Activated CD4-positive, alpha-beta T cell treated with anti-CD3 and anti-CD28 coated beads, Interleukin-2, Interleukin-6, amounts not matched to agents 100 ng/mL and 50 ng/mL, durations not matched to agents 16 hours and 8 hours (primary cell): ENCODE results near the gene PTPRO.

ENCODE experiments used
- DNase-seq: peaks from one replicate; pipeline ENCODE4 v3.0.0-alpha.2; 2020

PTPRO gene

DNA sequence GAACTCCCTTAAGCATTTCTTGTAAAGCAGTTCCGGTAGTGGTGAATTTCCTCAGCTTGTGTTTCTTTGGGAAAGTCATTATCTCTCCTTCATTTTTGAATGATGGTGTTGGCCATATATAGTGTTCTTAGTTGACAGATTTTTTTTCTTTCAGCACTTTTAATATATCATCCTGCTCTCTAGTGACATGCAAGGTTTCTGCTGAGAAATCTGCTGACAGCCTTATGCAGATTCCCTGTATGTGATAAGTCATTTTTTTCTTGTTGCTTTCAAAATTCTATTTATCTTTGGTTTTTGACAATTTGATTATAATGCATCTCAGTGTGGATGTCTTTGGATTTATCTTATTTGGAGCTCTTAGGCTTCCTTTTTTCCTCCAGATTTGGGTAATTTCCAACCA, 135.7 kb downstream of the PTPRO start:
- DNase-seq: no peak

DNA sequence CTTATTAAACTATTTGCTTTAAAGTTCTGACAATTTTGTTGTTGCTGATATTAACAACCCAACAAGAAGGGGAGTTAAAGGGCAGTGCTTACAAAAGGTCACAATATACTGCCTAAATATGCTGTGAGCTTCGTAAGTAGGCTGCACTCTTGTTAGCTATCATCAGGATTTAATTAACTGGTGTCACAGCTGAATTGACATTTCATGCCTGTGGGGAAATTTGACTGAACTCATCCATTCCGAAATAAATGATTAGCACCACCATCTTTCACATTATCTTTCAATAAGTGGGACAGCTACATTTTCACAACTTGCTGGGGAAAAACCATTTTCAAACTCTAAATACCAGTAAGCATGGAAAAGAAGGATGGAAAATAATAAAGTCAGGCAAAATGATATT, 146.6 kb downstream of the PTPRO start:
- DNase-seq: no peak

DNA sequence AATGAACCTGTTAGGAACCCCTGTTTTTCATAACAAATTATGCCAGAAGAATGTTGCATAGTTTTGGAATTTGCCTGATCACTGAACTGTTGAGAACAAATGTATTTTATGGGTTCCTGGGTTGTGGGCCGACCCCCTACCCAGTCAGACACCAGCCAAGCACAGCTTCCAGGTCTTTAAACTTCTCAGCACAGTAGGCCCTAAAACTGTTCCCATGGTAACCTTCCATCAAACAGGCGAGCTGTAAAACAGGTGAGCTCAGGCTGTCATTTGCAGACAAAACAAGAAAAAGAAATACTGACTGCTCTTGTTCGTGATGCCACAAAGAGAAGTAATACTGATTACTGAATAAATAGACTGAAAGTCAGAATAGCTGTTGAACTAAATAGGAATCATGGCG, 147.0 kb downstream of the PTPRO start:
- DNase-seq: no peak

DNA sequence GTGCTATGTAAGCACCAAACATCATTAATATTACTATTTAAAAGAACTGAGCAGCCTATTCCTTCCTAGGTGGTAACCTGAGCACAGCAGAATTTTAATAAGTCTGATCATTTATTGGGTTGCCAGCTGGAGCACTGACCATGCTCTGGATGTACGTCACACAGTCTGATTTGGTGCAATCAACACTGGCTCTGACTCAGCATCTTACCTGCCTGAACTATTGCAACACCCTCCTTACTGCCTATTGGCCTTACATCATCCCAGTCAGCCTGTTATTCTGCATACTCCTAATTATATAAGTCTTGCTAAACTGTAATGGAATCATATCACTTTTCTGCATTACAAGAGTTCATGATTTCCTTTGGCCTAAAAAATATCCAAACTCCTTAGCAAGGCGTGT, 149.7 kb downstream of the PTPRO start:
- no peak for DNase-seq

DNA sequence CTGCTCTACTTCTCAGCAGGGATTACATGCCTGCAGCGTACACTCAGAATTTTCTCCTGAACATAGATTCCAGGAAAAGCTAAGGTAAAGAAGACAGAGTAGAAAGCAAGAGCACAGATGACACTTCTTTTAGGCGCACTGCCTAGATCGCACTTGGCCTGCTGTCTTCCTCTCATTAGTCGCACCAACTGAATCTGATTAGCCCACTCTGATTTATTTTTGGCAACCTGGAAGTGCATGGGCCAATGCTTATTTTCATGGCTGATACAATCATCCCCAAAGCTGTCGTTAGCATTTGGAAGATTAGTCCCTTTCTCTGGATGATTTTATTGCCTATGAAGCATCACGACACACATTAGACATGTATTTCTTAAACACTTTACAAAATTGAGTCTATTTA, 152.5 kb downstream of the PTPRO start:
- DNase-seq: no peak

DNA sequence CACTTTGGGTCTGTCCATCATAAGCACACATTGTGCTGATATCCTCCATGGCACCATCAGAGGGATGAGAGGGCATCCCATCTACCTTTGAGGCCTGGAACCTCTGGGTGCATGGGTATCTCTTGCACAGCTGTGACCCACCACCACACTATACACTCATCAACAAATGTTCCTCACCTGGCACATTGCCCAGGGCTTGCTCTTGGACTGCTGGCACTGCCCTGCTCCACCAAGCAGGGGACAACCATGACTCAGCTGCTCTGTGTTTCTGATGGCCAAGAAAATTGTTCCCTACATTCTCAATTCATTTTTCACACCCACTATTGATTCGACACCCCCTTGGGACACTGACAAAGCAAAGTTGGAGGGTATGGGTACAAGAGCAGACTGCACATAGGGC, 155.5 kb downstream of the PTPRO start:
- no peak for DNase-seq

DNA sequence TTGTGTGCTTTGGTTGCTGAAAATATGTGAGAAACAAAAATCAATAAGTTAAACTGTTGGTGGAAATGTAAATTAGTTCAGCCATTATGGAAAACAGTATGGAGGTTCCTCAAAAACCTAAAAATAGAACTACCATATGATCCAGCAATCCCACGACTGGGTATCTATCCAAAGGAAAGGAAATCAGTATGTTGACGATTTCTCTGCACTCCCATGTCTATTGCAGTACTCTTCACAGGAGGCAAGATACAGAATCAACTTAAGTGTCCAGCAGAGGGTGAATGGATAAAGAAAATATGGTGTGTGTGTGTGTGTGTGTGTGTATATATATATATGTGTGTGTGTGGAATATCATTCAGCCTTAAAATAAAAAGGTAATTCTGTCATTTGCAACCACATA, 159.5 kb downstream of the PTPRO start:
- no peak for DNase-seq

DNA sequence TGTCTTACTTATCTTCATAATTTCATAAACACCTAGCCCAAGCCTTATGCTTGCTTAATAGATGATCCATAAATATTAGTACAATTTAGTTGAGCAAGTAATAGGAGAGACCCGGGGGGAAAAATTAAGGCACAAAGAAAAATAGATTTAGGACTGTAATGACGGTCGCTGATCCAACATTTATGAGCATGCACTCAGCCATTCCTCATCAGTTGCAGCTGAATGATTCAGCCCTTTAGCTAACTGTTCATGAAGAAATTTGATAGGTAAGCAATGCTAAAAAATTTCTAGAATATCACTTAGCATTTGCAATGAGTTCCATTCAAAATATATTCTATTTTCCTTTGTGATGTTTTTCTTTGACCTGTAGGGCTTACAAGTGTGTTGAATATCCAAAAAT, 163.2 kb downstream of the PTPRO start:
- no peak for DNase-seq

DNA sequence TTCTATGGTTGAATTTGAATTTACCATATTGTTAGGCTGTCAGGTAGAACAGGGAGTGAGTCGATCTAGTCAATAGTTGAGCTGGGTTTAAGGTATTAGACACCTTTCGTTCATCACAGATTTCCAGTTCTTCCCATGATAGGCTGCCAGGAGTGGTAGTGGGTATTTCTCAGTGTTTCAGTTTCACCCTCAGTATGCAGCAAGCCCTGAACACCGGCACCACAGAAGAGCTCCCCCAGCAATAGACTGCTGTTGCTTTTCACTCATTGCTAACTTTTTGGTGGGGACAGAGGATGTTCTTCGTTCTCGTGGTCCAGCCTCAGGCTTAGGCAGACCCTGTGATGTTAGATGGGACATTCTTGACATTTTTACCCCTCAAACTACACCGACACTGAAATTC, 164.6 kb downstream of the PTPRO start:
- no peak for DNase-seq

DNA sequence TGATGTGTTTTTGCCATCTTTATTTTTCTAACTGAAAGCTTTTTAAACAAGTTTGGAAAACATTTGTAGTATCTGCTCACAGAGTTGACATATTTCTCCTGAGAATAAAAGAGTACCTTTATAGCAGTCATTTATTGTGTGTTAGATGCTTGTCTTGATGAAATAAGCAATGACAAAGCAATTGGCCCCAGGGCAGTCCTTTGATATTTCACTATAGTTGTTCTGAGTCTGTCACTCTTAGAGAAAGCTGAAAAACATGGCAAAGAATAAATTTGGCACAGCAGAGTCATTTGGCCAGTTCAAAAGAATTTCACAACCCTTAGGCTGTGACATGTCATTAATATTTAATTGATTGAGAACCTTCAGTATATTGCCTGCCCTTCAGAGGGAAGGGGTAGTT, 166.2 kb downstream of the PTPRO start:
- no peak for DNase-seq

DNA sequence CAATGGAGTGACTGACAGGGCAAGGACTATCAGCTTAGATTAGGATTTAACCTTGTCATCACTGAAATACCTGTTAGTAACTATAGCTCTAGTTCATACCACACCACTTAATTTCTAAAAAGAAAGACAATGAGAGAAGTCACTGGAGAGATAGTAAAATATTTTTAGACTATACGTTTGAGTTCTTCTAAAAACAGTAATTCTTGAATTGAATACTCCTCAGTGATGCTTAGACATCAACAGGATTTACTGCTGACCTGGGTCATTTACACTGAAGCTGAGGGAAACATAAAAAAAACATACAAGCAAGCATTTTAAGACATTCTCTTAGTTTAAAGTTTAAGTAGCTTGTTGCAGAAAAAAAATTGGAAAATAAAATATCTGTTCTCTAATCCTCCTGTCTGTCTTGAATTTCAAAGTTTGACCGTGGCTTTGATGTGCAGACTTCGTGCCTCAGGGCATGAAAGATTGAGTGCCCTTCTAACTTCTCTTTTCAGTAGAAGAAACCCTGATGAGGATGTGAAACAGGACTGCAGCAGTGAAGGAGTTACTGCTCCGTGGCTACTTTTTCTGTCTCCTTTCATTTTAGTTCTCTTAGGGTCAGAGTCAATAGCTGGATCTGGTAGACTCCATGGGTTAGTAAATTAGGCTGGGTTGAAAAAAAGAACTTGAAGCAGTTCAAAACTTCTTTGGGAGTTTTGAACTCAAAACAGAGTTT, 172.2 kb downstream of the PTPRO start:
- no peak for DNase-seq

DNA sequence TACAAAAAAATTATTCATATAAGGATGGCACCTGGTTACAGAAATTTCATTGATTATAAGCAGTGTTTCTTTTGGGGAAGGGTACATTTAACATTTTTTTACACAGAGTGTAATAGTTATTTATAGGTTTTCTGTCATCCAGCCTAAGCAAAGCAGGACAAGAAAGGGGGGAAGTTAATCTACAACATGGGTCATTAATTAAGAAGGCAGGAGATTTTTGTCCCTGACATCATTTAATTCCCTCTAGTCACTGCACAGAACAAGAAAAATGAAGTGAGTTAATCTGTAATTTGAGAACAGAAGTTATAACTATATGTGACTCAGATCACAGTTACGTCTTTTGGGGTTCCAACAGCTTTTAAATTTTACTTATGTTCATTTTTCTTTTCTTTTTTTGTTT, 173.4 kb downstream of the PTPRO start:
- no peak for DNase-seq

DNA sequence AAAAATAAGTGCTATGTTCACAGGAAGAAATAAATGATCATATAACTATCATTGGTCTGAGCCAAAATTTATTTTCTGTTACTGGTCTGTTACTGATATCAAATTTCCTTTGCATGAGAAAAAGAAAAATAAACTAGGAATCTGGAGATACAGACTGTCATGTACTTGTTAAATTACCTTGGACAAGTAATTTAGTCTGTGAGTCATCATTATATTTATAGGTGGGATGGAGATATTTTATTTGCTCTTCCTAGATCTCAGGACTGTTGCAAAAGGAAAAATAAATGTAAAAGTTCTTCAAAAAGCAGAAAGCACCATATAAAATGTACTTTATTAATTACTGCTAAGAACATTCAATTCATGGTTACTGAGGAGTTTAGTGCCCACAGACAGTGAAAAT, 174.4 kb downstream of the PTPRO start:
- DNase-seq: no peak

DNA sequence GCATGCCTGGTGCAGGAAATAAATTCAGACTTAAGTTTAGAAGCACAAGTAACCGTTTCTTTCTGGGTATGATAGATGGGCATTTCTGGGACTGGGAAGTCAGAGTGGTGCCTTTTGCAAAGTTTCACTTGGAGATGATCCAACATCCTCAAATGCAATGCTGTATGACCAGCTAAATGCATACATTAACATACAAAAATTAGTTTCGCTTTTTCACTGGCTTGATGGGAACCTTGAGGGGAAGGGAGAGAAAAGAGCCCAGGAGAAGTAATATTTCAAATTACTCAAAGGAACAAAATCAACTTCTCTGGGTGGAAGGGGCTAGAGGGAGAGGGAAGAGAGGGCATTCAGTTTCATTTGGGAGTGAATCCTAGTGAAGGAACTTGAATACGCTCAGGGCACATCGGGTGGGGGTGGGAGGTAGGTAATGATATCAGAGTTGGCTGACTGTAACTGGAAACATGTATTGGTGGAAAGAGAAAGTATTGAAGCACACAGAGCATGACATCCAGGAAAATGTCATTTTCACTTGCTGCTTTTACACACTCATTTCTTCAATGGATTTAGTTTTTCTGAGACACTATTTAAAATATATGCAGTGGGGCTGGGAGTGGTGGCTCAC, 175.5 kb downstream of the PTPRO start:
- no peak for DNase-seq

DNA sequence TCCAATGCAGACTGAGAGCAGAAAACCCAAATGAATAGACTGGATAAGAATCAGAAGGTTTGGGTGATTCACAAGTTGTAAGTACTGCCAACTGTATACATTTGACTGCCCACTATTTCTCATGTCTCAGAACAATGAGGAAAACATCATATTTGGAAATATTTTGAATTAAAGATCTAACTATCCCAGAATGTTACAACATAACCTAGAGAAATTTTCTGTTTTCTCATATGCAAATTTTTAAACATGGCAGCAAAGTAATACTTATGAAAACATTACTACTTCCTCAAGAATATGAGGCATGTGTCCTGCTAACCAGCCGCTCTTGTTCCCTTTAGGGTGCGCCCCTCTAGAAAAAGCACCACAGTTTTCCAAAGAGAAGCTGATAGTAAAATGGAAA, 179.9 kb downstream of the PTPRO start:
- DNase-seq: no peak

DNA sequence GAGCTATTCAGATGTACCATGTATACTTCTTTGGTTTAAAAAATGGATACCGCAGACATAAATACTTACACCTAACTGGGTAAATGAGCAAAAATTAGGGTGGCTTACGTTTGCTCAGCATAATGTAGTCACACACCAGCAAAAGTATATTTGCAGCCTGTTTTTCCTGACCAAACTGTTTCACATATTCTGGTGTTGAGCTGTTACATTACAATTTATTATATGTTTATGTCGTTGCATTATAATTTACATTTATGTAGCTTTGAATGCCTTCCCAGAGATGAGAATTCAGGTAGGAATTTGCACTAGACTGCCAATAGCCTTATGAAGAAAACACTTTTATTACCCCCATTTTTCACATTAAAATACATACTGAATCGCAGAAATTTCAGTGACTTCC, 183.3 kb downstream of the PTPRO start:
- no peak for DNase-seq

DNA sequence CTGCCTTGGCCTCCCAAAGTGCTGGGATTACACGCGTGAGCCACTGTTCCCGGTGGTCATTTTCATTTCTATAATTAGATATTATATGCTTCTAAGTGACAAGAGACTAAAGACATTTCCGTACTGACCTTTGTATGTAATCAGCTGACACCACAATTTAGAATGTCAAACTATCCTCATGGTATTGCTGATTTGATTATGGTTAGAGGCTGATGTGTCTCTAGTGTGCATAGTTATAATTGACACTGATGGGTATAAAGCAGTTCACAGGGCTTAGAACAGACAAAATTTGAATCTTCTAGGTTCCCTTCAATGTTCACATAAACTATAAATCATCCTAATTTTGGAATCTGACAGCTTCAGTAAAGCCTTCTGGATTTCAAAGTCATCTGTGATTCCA, 192.7 kb downstream of the PTPRO start:
- DNase-seq: no peak

DNA sequence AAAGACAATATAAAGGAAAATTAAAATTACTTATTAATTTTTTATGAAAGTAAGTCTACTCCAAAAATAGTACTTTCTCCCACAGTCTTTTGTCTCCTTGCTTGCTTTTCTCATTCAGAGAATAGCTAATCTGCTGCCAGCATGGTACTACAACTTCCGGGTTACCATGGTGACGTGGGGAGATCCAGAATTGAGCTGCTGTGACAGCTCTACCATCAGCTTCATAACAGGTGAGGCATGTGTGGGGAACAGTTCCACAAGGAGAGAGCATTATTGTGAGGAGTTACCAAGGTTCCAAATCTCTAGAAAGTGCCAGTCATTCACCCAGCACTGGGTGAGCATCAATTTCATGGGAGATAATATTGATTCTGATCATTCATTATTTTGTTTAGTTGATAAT, 197.8 kb downstream of the PTPRO start:
- DNase-seq: no peak

DNA sequence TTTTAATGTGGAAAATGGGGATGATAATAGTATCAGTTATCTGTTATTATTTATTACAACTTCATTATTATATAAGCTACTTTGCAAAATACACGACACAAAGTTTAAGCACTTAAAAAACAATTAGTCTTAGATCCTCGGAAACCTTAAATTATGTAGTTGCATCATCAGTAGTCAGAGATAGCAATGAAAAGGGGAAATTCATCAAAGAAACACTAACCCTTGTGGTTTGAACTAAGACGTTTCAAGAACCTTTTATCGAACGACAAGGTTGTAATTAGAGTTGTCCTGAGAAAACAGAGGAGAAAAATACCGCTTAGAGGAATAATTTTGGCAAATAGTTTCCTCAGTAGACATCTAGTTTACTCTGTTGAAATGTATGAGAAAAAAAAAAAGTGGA, 198.5 kb downstream of the PTPRO start:
- DNase-seq: no peak

DNA sequence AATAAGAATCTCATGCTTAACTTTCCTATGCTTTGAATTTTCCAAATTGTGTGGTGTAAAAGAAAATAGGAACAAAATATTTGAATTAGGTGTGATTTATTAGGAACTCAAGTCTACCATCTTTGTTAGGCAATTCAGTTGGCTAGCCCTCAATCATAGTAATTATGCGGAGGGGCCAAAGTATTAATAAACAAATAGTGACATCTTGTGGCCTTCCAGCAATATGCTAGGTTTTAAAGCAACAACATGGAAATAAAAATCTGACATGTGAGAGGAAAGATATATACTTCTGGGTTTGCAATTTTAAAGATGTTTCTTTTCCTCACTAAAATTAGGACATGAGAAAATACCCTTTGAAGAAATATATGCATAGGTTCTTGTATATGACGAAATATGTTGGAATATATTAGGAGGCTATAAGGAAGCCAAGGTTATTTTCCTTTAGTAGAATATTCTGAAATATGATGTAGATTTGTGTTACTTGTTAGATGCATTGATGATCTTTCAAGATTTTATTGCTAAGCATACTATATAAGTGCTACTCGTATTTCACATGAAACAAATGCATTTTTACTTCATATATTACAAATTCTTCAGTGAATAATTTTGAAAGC, 200.4 kb downstream of the PTPRO start:
- DNase-seq: peak; percentile 37

DNA sequence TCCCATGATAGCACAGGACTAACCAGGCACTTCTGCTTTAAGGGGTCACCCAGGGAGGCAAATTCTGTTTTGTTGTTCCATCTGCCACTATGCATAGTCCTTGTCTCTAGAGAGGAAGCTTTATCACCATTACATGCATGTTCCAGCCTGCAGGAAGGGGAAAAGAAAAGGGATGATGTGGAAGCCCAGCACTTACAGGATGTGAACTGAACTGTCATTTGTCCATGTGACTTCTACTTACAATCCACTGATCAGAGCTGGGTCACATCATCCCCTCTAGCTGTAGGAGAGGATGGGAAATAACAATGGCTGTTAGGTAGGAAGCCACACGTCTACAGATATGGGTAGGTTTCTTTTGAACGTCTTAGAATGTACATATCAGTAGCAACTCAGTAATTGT, 203.1 kb downstream of the PTPRO start:
- no peak for DNase-seq

DNA sequence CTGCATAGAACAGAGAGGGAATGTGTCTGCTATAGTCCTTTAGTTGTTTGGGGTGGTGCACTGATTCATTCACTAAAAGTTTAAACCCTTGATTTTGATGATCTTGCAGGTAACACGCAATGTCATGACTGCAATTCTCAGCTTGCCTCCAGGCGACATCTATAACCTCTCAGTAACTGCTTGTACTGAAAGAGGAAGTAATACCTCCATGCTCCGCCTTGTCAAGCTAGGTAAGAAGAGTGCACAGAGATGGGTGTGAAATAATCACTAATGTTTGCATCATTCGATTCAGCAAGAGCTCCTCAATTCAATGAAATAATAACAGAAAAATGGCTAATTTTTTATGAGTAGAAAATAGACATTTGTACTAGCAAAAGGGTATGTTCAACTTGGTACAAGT, 203.7 kb downstream of the PTPRO start:
- no peak for DNase-seq

DNA sequence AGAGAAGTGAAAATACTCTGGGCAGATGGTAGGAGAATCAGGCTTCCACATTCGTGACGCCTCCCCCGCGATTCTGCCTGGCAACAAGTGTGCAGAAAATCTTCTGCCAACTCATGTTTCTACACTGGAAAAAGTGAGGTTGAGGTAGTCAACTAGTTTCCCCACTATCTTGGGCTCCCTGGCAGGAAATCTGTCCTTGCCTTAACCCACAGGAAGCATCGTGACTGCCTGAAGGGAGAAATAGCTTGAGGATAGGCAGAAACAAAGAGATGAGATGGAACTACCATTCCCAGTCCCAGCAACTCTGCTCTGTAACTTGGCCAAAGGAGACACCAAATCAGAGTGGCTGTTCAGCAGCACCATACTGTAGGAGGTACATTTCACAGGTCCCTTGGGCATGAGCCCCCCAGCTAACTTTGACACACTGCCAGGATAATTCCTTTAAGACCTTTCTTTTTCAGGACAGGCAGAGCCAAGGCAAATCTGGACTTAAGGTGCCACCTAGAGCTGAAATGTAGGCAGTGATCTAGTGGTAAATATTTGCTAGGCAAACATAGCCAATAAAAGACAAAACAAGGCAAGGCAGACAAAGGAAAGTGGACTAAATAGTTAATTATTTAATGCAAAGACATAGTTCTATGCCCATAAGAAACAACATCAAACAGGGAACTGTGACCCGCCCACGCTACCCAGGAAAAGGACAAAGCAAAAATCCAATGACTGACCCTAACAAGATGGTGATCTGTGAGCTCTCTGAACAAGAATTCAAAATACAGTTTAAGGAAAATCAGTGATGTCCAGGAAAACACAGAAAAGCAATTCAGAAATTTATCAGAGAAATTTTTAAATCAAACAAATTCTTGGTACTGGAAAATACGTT, 205.1 kb downstream of the PTPRO start:
- DNase-seq: no peak

DNA sequence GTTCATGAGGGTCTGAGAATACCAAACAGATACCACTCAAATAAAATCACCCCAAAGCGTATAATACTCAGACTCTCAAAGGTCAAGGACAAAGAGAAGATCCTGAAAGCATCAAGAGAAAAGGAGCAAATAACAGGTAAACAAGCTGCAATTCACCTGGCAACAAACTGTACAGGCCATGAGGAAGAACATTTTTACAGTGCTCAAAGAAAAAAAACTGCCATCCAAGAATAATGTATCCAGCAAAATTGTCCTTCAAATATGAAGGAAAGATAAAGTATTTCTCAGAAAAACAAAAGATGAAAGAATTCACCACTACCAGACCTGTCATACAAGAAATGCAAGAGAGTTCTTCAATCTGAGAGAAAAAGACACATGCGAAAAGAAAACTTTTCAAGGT, 206.4 kb downstream of the PTPRO start:
- no peak for DNase-seq
